GM12865 (cell line): ENCODE measurements around the gene PTPRU.

Source experiments
- DNase-seq: peaks from one replicate; pipeline ENCODE4 v3.0.0; 2010; ENCODE audit warnings: low read depth
- H3K4me3 ChIP-seq: 2 replicates; pipeline ENCODE4 v1.5.1; 2011; ENCODE audit warnings: mild to moderate bottlenecking, low read depth, low read length, control low read depth
- CTCF ChIP-seq: IDR thresholded peaks from 2 replicates; pipeline ENCODE4 v1.5.1; 2011; ENCODE audit warnings: low read length, control low read depth, low read depth, inconsistent platforms; ENCODE audit not compliant: insufficient read depth; ENCODE audit errors: missing control alignments

The PTPRU gene

GRCh38 chr1:29358183-29358582 is 121.9 kb downstream of the PTPRU start:
- no peak overlapping the region for H3K4me3 ChIP-seq
- no peak for DNase-seq
- TF ChIP-seq CTCF: no peak

- no peak overlapping the region for H3K4me3 ChIP-seq
- no peak for TF ChIP-seq CTCF
- DNase-seq: no peak
Observed at GRCh38 chr1:29360768-29361167, 124.4 kb downstream of the PTPRU start.

DNA sequence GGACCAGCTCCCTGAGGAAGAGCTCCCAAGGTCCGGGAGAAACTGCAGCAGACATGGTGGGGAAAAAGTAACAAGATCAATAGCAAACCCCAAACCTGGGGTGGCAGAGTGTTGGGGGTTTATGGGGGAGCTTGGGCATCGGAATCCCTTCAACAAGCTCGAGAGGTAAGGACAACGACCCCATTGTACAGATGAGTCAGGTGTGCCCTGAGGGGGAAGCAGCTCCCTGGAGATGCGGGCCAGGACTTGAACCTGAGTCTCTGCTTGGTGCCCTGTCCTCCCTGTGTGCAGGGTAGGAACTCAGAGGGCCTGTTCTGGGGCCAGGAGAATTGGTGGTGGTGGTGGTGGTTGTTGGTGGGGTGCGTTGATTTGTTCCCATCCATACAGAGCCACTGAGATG is 125.4 kb downstream of the PTPRU start:
- no peak for DNase-seq
- H3K4me3 ChIP-seq: no peak overlapping the region

GRCh38 chr1:29362116-29362515 is 125.8 kb downstream of the PTPRU start:
- no peak for TF ChIP-seq CTCF
- DNase-seq: no peak
- H3K4me3 ChIP-seq: no peak overlapping the region

More for the DNA sequence above, 125.4 kb downstream of the PTPRU start:
- TF ChIP-seq CTCF: no peak

GRCh38 chr1:29362764-29363163 is 126.4 kb downstream of the PTPRU start:
- DNase-seq: no peak
- no peak for TF ChIP-seq CTCF
- H3K4me3 ChIP-seq: no peak overlapping the region

GRCh38 chr1:29363536-29363935 is 127.2 kb downstream of the PTPRU start:
- no peak for DNase-seq
- no peak overlapping the region for H3K4me3 ChIP-seq
- no peak for TF ChIP-seq CTCF

- H3K4me3 ChIP-seq: no peak overlapping the region
- TF ChIP-seq CTCF: no peak
- DNase-seq: no peak
Observed at GRCh38 chr1:29364101-29364678, 127.9 kb downstream of the PTPRU start.
